ENCODE measurements around the gene HEBP1. TPM values are rescaled to one million over a fixed set of nuclear protein-coding genes. Genes with fewer than 3 reads are reported as not detected.

Gene HEBP1
- total and polyA plus RNA-seq, 4 donors, result 40.5 to 62.7 (median 53.7) TPM

DNA sequence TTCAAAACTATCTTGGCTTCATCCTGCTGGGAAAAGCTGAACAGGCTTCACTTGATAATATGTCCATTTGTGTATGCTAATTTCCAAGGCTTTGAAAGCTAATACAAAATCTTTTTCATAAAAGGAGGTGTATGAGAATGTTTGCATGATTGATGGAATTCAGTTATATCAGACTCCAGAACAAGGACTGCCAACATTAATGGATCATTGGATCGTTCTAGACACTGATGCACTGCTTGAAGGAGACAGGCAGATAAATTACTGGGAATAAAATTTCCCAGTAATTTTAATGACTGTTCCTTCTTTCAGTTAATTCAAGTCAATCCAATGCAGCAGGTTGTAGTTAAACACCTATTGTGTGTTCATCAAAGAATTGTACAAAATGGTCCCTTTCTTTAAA, 48.6 kb downstream of the HEBP1 start:
- ATAC-seq (ENCODE audit: insufficient read depth, low FRiP score) (no peak), DNase-seq (no peak)
- Histone ChIP-seq H3K36me3 (ENCODE audit: control insufficient read depth in 4 of 4, insufficient read depth in 4 of 4, low read length in 4 of 4) (no peaks in the 10 kb centered on the region), H3K27ac (ENCODE audit: low read depth in 1 of 2, low read length in 1 of 2) (no peak overlapping the region), H3K4me3 (no peak overlapping the region), H3K9ac (ENCODE audit: insufficient read depth in 1 of 2, low read length in 2 of 2) (no peak overlapping the region), H3K9me3 (ENCODE audit: control insufficient read depth in 4 of 4, insufficient read depth in 3 of 4, low read length in 3 of 4) (peaks cover 0 to 2% (median 0%) of the 10 kb centered on the region in 4 donors), H3K4me1 (ENCODE audit: control insufficient read depth in 5 of 5, insufficient read depth in 5 of 5, low read length in 5 of 5) (no peaks in the 10 kb centered on the region), H3K27me3 (ENCODE audit: control insufficient read depth in 3 of 3, insufficient read depth in 3 of 3, low read length in 2 of 3) (no peaks in the 10 kb centered on the region)
- TF ChIP-seq, protein P1, sequence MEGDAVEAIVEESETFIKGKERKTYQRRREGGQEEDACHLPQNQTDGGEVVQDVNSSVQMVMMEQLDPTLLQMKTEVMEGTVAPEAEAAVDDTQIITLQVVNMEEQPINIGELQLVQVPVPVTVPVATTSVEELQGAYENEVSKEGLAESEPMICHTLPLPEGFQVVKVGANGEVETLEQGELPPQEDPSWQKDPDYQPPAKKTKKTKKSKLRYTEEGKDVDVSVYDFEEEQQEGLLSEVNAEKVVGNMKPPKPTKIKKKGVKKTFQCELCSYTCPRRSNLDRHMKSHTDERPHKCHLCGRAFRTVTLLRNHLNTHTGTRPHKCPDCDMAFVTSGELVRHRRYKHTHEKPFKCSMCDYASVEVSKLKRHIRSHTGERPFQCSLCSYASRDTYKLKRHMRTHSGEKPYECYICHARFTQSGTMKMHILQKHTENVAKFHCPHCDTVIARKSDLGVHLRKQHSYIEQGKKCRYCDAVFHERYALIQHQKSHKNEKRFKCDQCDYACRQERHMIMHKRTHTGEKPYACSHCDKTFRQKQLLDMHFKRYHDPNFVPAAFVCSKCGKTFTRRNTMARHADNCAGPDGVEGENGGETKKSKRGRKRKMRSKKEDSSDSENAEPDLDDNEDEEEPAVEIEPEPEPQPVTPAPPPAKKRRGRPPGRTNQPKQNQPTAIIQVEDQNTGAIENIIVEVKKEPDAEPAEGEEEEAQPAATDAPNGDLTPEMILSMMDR (IDR thresholded peaks at IDR 0.05; ENCODE audit: control extremely low read depth, extremely low read depth), result no peak
- WGBS, 2 donors, result 90 to 94% methylated on average over 1 of the region's 1 CpG

DNA sequence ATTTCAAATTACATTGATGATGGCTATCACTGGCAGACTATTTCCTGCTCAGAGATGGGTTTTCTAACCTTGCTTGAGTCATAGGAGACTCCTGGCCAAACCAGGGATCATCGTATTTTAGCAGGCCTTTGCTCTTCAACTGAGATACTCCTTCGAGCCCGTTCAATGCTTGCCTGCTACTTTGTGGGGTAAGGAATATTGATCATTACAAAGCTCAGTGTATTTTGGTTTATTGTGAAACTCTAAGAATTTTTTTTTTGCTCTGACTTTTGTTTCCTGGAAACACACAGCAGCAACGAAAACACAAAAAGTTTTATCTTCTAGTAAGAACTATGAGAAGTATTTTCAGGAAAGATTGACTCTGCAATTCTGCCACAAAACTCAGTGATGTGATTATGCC, 52.2 kb downstream of the HEBP1 start:
- WGBS, 2 donors, result 86 to 89% methylated on average over 4 of the region's 4 CpGs
- ATAC-seq (ENCODE audit: insufficient read depth, low FRiP score), result no peak

GRCh38 chr12:12946686-12947355, 53.2 kb downstream of the HEBP1 start:
- DNase-seq, result no peak
- no peak overlapping the region for H3K4me3 ChIP-seq
- WGBS, 2 donors, result 83 to 91% methylated on average over 7 of the region's 7 CpGs
- H3K27me3 ChIP-seq (ENCODE audit: control insufficient read depth in 3 of 3, insufficient read depth in 3 of 3, low read length in 2 of 3), result no peaks in the 10 kb centered on the region
- no peak overlapping the region for H3K27ac ChIP-seq (ENCODE audit: low read depth in 1 of 2, low read length in 1 of 2)
- no peak for ATAC-seq (ENCODE audit: insufficient read depth, low FRiP score)
- TF ChIP-seq, protein P1 (IDR thresholded peaks at IDR 0.05; ENCODE audit: control extremely low read depth, extremely low read depth), result no peak
- peaks cover 0 to 2% (median 0%) of the 10 kb centered on the region in 5 donors for H3K4me1 ChIP-seq (ENCODE audit: control insufficient read depth in 5 of 5, insufficient read depth in 5 of 5, low read length in 5 of 5)
- H3K9me3 ChIP-seq (ENCODE audit: control insufficient read depth in 4 of 4, insufficient read depth in 3 of 4, low read length in 3 of 4), result peaks cover 0 to 2% (median 0%) of the 10 kb centered on the region in 4 donors
- H3K36me3 ChIP-seq (ENCODE audit: control insufficient read depth in 4 of 4, insufficient read depth in 4 of 4, low read length in 4 of 4), result no peaks in the 10 kb centered on the region
- H3K9ac ChIP-seq (ENCODE audit: insufficient read depth in 1 of 2, low read length in 2 of 2), result no peak overlapping the region

More for the DNA sequence above, 52.2 kb downstream of the HEBP1 start:
- no peaks in the 10 kb centered on the region for H3K27me3 ChIP-seq (ENCODE audit: control insufficient read depth in 3 of 3, insufficient read depth in 3 of 3, low read length in 2 of 3)
- no peaks in the 10 kb centered on the region for H3K36me3 ChIP-seq (ENCODE audit: control insufficient read depth in 4 of 4, insufficient read depth in 4 of 4, low read length in 4 of 4)
- no peak for DNase-seq
- H3K4me3 ChIP-seq, result no peak overlapping the region
- peaks cover 0 to 2% (median 0%) of the 10 kb centered on the region in 5 donors for H3K4me1 ChIP-seq (ENCODE audit: control insufficient read depth in 5 of 5, insufficient read depth in 5 of 5, low read length in 5 of 5)
- H3K9ac ChIP-seq (ENCODE audit: insufficient read depth in 1 of 2, low read length in 2 of 2), result no peak overlapping the region
- peaks cover 0 to 2% (median 0%) of the 10 kb centered on the region in 4 donors for H3K9me3 ChIP-seq (ENCODE audit: control insufficient read depth in 4 of 4, insufficient read depth in 3 of 4, low read length in 3 of 4)
- TF ChIP-seq, protein P1 (IDR thresholded peaks at IDR 0.05; ENCODE audit: control extremely low read depth, extremely low read depth), result no peak
- no peak overlapping the region for H3K27ac ChIP-seq (ENCODE audit: low read depth in 1 of 2, low read length in 1 of 2)
